Measurements from ENCODE around the gene FYB2.

The FYB2 gene

GRCh38 chr1:56835657-56836056 is 16.5 kb upstream of the FYB2 start:
- no peak for TF ChIP-seq BACH2 (CRISPR knock-in tag; IDR thresholded peaks at IDR 0.05; ENCODE audit: borderline replicate concordance)
- TF ChIP-seq ARNTL (CRISPR knock-in tag; IDR thresholded peaks at IDR 0.05; ENCODE audit: borderline replicate concordance, low read depth) = no peak
- TF ChIP-seq RARB (CRISPR knock-in tag; IDR thresholded peaks at IDR 0.05) = no peak
- no peak for TF ChIP-seq ZNF70 (CRISPR knock-in tag; IDR thresholded peaks at IDR 0.05)
- TF ChIP-seq ZNF8 (CRISPR knock-in tag; IDR thresholded peaks at IDR 0.05) = no peak
- TF ChIP-seq ZFP3 (CRISPR knock-in tag; IDR thresholded peaks at IDR 0.05) = no peak
- no peak for TF ChIP-seq TSHZ2 (CRISPR knock-in tag; IDR thresholded peaks at IDR 0.05)
- no peak for TF ChIP-seq CSRNP3 (CRISPR knock-in tag; IDR thresholded peaks at IDR 0.05)
- TF ChIP-seq TCF4 (CRISPR knock-in tag; IDR thresholded peaks at IDR 0.05; ENCODE audit: borderline replicate concordance) = no peak
- TF ChIP-seq POU6F1 (CRISPR knock-in tag; IDR thresholded peaks at IDR 0.05; ENCODE audit: borderline replicate concordance, low read depth) = no peak
- TF ChIP-seq PPARA (CRISPR knock-in tag; IDR thresholded peaks at IDR 0.05; ENCODE audit: borderline replicate concordance) = no peak
- no peak for TF ChIP-seq ZC3H10 (CRISPR knock-in tag; IDR thresholded peaks at IDR 0.05)
- ATAC-seq = no peak

- TF ChIP-seq TCF4 (CRISPR knock-in tag; IDR thresholded peaks at IDR 0.05; ENCODE audit: borderline replicate concordance) (no peak), CREB5 (CRISPR knock-in tag; IDR thresholded peaks at IDR 0.05; ENCODE audit: low read depth) (no peak), ZFP30 (CRISPR knock-in tag; IDR thresholded peaks at IDR 0.05) (no peak), GLIS3 (CRISPR knock-in tag; IDR thresholded peaks at IDR 0.05) (no peak), RARB (CRISPR knock-in tag; IDR thresholded peaks at IDR 0.05) (no peak), ZNF70 (CRISPR knock-in tag; IDR thresholded peaks at IDR 0.05) (no peak), TSHZ2 (CRISPR knock-in tag; IDR thresholded peaks at IDR 0.05) (no peak), ARNTL (CRISPR knock-in tag; IDR thresholded peaks at IDR 0.05; ENCODE audit: borderline replicate concordance, low read depth) (no peak), ISL1 (CRISPR knock-in tag; IDR thresholded peaks at IDR 0.05) (no peak), SNAI2 (CRISPR knock-in tag; IDR thresholded peaks at IDR 0.05) (no peak), CSDC2 (CRISPR knock-in tag; IDR thresholded peaks at IDR 0.05) (no peak), POU6F1 (CRISPR knock-in tag; IDR thresholded peaks at IDR 0.05; ENCODE audit: borderline replicate concordance, low read depth) (no peak), PATZ1 (CRISPR knock-in tag; IDR thresholded peaks at IDR 0.05; ENCODE audit: borderline replicate concordance) (no peak), TOX (CRISPR knock-in tag; IDR thresholded peaks at IDR 0.05; ENCODE audit: borderline replicate concordance) (no peak)
- ATAC-seq = no peak
Measured at GRCh38 chr1:56834137-56834900, 15.1 kb upstream of the FYB2 start.
